IMR-90 (cell line): ENCODE data around the gene PAEP.

Experiments
- BHLHE40 ChIP-seq: fragments of 150-350 bp; IDR thresholded peaks from 2 replicates; pipeline ENCODE4 v1.6.1; 2016; ENCODE audit warnings: mild to moderate bottlenecking, low read depth, low read length
- CEBPB ChIP-seq: IDR thresholded peaks from 2 replicates; pipeline ENCODE4 v1.6.1; 2012; ENCODE audit warnings: low read depth, low read length, improper control_type of control experiment
- CTCF ChIP-seq: conservative IDR thresholded peaks from 2 replicates; pipeline ENCODE4 v1.5.1; 2012; ENCODE audit warnings: mild to moderate bottlenecking, low read depth, low read length, improper control_type of control experiment
- ELK1 ChIP-seq: fragments of 150-350 bp; IDR thresholded peaks from 2 replicates; pipeline ENCODE4 v1.6.1; 2016; ENCODE audit warnings: low read depth, mild to moderate bottlenecking, low read length, moderate library complexity, borderline replicate concordance
- FOS ChIP-seq: fragments of 150-350 bp; IDR thresholded peaks from 2 replicates; pipeline ENCODE4 v1.6.1; 2016; ENCODE audit warnings: low read depth, low read length
- MAFK ChIP-seq: IDR thresholded peaks from 2 replicates; pipeline ENCODE4 v1.6.1; 2012; ENCODE audit warnings: low read depth, low read length, improper control_type of control experiment
- MAZ ChIP-seq: IDR thresholded peaks from 2 replicates; pipeline ENCODE4 v1.6.1; 2012; ENCODE audit warnings: low read depth, mild to moderate bottlenecking, low read length, improper control_type of control experiment, moderate library complexity, borderline replicate concordance
- MXI1 ChIP-seq: IDR thresholded peaks from 2 replicates; pipeline ENCODE4 v1.6.1; 2012; ENCODE audit warnings: low read depth, mild to moderate bottlenecking, low read length, moderate library complexity, borderline replicate concordance
- POLR2A ChIP-seq: IDR thresholded peaks from 2 replicates; pipeline ENCODE4 v1.6.1; 2012; ENCODE audit warnings: mild to moderate bottlenecking, low read depth, low read length
- RAD21 ChIP-seq: IDR thresholded peaks from 2 replicates; pipeline ENCODE4 v1.6.1; 2012; ENCODE audit warnings: low read length, improper control_type of control experiment
- RCOR1 ChIP-seq: IDR thresholded peaks from 2 replicates; pipeline ENCODE4 v1.6.1; 2012; ENCODE audit warnings: mild to moderate bottlenecking, low read length, improper control_type of control experiment; ENCODE audit not compliant: insufficient replicate concordance
- RFX5 ChIP-seq: IDR thresholded peaks from 2 replicates; pipeline ENCODE4 v1.8.0; 2012; ENCODE audit warnings: low read depth, mild to moderate bottlenecking, low read length, moderate library complexity
- SMC3 ChIP-seq: fragments of 150-350 bp; IDR thresholded peaks from 2 replicates; pipeline ENCODE4 v1.6.1; 2016; ENCODE audit warnings: low read depth, mild to moderate bottlenecking, antibody characterized with exemption, low read length, moderate library complexity
- USF2 ChIP-seq: fragments of 150-350 bp; IDR thresholded peaks from 2 replicates; pipeline ENCODE4 v1.6.1; 2017; ENCODE audit warnings: mild to moderate bottlenecking, antibody characterized with exemption, low read length, low read depth

- TF ChIP-seq FOS (no peak), CTCF (no peak), RFX5 (no peak), MAZ (no peak), MAFK (no peak), ELK1 (no peak), RAD21 (no peak), POLR2A (no peak), RCOR1 (no peak), BHLHE40 (no peak), USF2 (no peak), SMC3 (no peak), MXI1 (no peak), CEBPB (no peak)
Observed at GRCh38 chr9:135525241-135526088, 36.1 kb upstream of the PAEP start.
